SK-N-SH treated with all-trans-retinoic acid at 6 μM for 48 hours (cell line): ENCODE measurements around the gene COG1.

Experiments
- ARNTL ChIP-seq: fragments of 450-650 bp; formaldehyde crosslinking; IDR thresholded peaks from 2 replicates; pipeline ENCODE4 v1.5.0; 2020; ENCODE audit warnings: low read depth, mild to moderate bottlenecking, moderate library complexity, borderline replicate concordance
- BACH2 ChIP-seq: fragments of 250-450 bp; sonication (Bioruptor Pico); IDR thresholded peaks from 2 replicates; pipeline ENCODE4 v1.9.0; 2021; ENCODE audit warnings: mild to moderate bottlenecking, borderline replicate concordance
- CSDC2 ChIP-seq: fragments of 250-450 bp; sonication (Bioruptor Pico); IDR thresholded peaks from 2 replicates; pipeline ENCODE4 v1.5.0; 2020; ENCODE audit warnings: mild to moderate bottlenecking, moderate library complexity
- ESRRG ChIP-seq: fragments of 250-450 bp; sonication (Bioruptor Pico); IDR thresholded peaks from 2 replicates; pipeline ENCODE4 v1.6.1; 2021; ENCODE audit warnings: mild to moderate bottlenecking
- ISL1 ChIP-seq: fragments of 250-450 bp; sonication (Bioruptor Pico); IDR thresholded peaks from 2 replicates; pipeline ENCODE4 v2.1.2; 2022; ENCODE audit warnings: mild to moderate bottlenecking, moderate library complexity
- POU6F1 ChIP-seq: fragments of 250-450 bp; sonication (Bioruptor Pico); IDR thresholded peaks from 2 replicates; pipeline ENCODE4 v1.8.0; 2021; ENCODE audit warnings: low read depth, mild to moderate bottlenecking, moderate library complexity, borderline replicate concordance
- RARB ChIP-seq: fragments of 250-450 bp; sonication (Bioruptor Pico); IDR thresholded peaks from 2 replicates; pipeline ENCODE4 v1.8.0; 2021; ENCODE audit warnings: mild to moderate bottlenecking, moderate library complexity
- TCF4 ChIP-seq: fragments of 250-450 bp; sonication (Bioruptor Pico); IDR thresholded peaks from 2 replicates; pipeline ENCODE4 v1.8.0; 2021; ENCODE audit warnings: mild to moderate bottlenecking, moderate library complexity, borderline replicate concordance
- ZFP30 ChIP-seq: fragments of 450-650 bp; formaldehyde crosslinking; IDR thresholded peaks from 2 replicates; pipeline ENCODE4 v1.5.0; 2022; ENCODE audit warnings: mild to moderate bottlenecking, moderate library complexity
- ZNF565 ChIP-seq: fragments of 450-650 bp; formaldehyde crosslinking; conservative IDR thresholded peaks from 2 replicates; pipeline ENCODE4 v1.5.0; 2020; ENCODE audit warnings: low read depth, mild to moderate bottlenecking, moderate library complexity
- ZNF70 ChIP-seq: fragments of 450-650 bp; formaldehyde crosslinking; IDR thresholded peaks from 2 replicates; pipeline ENCODE4 v1.5.0; 2020; ENCODE audit warnings: mild to moderate bottlenecking, moderate library complexity
- ZNF8 ChIP-seq: fragments of 450-650 bp; formaldehyde crosslinking; IDR thresholded peaks from 2 replicates; pipeline ENCODE4 v1.5.0; 2020; ENCODE audit warnings: mild to moderate bottlenecking, moderate library complexity
- TF ChIP-seq, protein P1 (sequence below): fragments of 250-450 bp; sonication (Bioruptor Pico); IDR thresholded peaks from 2 replicates; pipeline ENCODE4 v1.8.0; 2020; ENCODE audit warnings: mild to moderate bottlenecking, moderate library complexity, borderline replicate concordance
- TF ChIP-seq, protein P2 (sequence below): fragments of 250-450 bp; sonication (Bioruptor Pico); IDR thresholded peaks from 2 replicates; pipeline ENCODE4 v1.5.1; 2020; ENCODE audit warnings: low read depth, mild to moderate bottlenecking, moderate library complexity

DNA sequence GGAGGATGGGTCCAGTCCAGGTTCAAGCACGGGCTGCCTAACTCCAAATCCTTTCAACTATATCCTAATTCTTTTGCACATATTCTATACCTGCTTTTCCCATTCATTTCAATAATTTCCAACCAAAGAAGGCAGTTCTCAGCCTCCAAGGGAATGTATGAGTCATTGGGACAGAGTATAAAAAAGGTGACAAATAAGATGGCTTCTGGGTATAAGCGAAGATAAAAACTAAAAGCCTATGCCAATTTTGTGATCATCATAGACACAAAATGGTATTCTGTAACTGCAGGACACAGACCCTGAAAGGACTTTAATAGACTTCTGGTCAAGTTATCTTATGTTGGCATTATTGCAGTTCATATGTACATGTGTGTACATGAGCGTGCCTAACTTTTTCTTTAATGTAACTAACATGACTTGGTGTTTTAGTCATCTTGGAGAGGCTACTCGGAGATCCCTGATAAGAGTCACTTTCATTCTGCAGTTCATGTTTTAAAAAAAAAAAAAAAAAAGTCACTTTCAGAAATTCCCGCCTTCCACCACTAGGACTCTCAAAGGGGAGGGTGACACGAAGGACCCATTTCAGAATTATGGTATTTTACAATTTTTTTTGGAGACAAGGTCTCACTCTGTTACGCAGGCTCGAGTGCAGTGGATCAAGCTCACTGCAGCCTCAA is 17.3 kb downstream of the COG1 start:
- TF ChIP-seq ZNF70 (CRISPR knock-in tag) (no peak), ZNF565 (no peak), RARB (no peak), ISL1 (CRISPR knock-in tag) (no peak), TCF4 (CRISPR knock-in tag) (no peak), CSDC2 (CRISPR knock-in tag) (no peak), ARNTL (CRISPR knock-in tag) (no peak), BACH2 (CRISPR knock-in tag) (no peak), ESRRG (CRISPR knock-in tag) (no peak), POU6F1 (CRISPR knock-in tag) (no peak), ZNF8 (CRISPR knock-in tag) (no peak), ZFP30 (CRISPR knock-in tag) (no peak)
- TF ChIP-seq, protein P1, sequence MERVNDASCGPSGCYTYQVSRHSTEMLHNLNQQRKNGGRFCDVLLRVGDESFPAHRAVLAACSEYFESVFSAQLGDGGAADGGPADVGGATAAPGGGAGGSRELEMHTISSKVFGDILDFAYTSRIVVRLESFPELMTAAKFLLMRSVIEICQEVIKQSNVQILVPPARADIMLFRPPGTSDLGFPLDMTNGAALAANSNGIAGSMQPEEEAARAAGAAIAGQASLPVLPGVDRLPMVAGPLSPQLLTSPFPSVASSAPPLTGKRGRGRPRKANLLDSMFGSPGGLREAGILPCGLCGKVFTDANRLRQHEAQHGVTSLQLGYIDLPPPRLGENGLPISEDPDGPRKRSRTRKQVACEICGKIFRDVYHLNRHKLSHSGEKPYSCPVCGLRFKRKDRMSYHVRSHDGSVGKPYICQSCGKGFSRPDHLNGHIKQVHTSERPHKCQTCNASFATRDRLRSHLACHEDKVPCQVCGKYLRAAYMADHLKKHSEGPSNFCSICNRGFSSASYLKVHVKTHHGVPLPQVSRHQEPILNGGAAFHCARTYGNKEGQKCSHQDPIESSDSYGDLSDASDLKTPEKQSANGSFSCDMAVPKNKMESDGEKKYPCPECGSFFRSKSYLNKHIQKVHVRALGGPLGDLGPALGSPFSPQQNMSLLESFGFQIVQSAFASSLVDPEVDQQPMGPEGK, result no peak
- TF ChIP-seq, protein P2, sequence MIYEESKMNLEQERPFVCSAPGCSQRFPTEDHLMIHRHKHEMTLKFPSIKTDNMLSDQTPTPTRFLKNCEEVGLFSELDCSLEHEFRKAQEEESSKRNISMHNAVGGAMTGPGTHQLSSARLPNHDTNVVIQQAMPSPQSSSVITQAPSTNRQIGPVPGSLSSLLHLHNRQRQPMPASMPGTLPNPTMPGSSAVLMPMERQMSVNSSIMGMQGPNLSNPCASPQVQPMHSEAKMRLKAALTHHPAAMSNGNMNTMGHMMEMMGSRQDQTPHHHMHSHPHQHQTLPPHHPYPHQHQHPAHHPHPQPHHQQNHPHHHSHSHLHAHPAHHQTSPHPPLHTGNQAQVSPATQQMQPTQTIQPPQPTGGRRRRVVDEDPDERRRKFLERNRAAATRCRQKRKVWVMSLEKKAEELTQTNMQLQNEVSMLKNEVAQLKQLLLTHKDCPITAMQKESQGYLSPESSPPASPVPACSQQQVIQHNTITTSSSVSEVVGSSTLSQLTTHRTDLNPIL (CRISPR knock-in tag), result no peak
